IPS-20b (cell line): ENCODE results near the gene RPS8.
"Not testable (repeated sequence)": the region's sequence is repeated elsewhere in the genome, so short reads cannot be mapped to it uniquely, and the experiment has no call there.

Source experiments
- H3K27ac ChIP-seq: one replicate; pipeline ENCODE4 v1.5.1; 2013; ENCODE audit warnings: low read length
- H3K27me3 ChIP-seq: 2 replicates; pipeline ENCODE4 v1.6.1; 2013; ENCODE audit warnings: mild to moderate bottlenecking, low read length, inconsistent platforms; ENCODE audit not compliant: insufficient read depth
- H3K36me3 ChIP-seq: 2 replicates; pipeline ENCODE4 v1.6.1; 2013; ENCODE audit warnings: low read depth, mild to moderate bottlenecking, inconsistent platforms, low read length, moderate library complexity; ENCODE audit not compliant: insufficient read depth
- H3K4me1 ChIP-seq: 2 replicates; pipeline ENCODE4 v1.6.1; 2013; ENCODE audit warnings: mild to moderate bottlenecking, control low read depth, inconsistent platforms, low read length, moderate library complexity; ENCODE audit not compliant: insufficient read depth
- H3K4me3 ChIP-seq: 2 replicates; pipeline ENCODE4 v1.5.1; 2013; ENCODE audit warnings: mild to moderate bottlenecking, low read length, inconsistent platforms
- H3K9ac ChIP-seq: 2 replicates; pipeline ENCODE4 v1.6.1; 2013; ENCODE audit warnings: low read depth, mild to moderate bottlenecking, inconsistent platforms, low read length, moderate library complexity
- H3K9me3 ChIP-seq: 2 replicates; pipeline ENCODE4 v1.6.1; 2013; ENCODE audit warnings: mild to moderate bottlenecking, low read depth, low read length, inconsistent platforms; ENCODE audit not compliant: insufficient read depth

Gene RPS8

GRCh38 chr1:44806704-44807363, 31.5 kb downstream of the RPS8 start, which contains the start of gene DYNLT4:
Gene DYNLT4 (minus strand): TSS chr1:44807351. CDS start chr1:44806668, 683 bp downstream.
- H3K36me3 ChIP-seq, result peaks cover 29% of the 10 kb centered on the region
- H3K27me3 ChIP-seq, result no peaks in the 10 kb centered on the region
- H3K27ac ChIP-seq, result peak within 1 kb of the TSS; percentile 85
- peak within 1 kb of the TSS; percentile 37; the same call in 1 of the 2 replicates for H3K4me3 ChIP-seq
- no peaks in the 10 kb centered on the region for H3K9me3 ChIP-seq
- peak within 1 kb of the TSS; percentile 81 for H3K9ac ChIP-seq
- H3K4me1 ChIP-seq, result peaks cover 31% of the 10 kb centered on the region

- H3K4me3 ChIP-seq, result peak overlapping the region; percentile 37; the same call in 1 of the 2 replicates
- no peaks in the 10 kb centered on the region for H3K9me3 ChIP-seq
- peaks cover 29% of the 10 kb centered on the region for H3K36me3 ChIP-seq
- H3K27me3 ChIP-seq, result no peaks in the 10 kb centered on the region
- peak overlapping the region; percentile 85 for H3K27ac ChIP-seq
- peaks cover 29% of the 10 kb centered on the region; the same call in 1 of the 2 replicates for H3K4me1 ChIP-seq
- H3K9ac ChIP-seq, result peak overlapping the region; percentile 81
These were observed 32.2 kb downstream of the RPS8 start for GRCh38 chr1:44807364-44808062.

DNA sequence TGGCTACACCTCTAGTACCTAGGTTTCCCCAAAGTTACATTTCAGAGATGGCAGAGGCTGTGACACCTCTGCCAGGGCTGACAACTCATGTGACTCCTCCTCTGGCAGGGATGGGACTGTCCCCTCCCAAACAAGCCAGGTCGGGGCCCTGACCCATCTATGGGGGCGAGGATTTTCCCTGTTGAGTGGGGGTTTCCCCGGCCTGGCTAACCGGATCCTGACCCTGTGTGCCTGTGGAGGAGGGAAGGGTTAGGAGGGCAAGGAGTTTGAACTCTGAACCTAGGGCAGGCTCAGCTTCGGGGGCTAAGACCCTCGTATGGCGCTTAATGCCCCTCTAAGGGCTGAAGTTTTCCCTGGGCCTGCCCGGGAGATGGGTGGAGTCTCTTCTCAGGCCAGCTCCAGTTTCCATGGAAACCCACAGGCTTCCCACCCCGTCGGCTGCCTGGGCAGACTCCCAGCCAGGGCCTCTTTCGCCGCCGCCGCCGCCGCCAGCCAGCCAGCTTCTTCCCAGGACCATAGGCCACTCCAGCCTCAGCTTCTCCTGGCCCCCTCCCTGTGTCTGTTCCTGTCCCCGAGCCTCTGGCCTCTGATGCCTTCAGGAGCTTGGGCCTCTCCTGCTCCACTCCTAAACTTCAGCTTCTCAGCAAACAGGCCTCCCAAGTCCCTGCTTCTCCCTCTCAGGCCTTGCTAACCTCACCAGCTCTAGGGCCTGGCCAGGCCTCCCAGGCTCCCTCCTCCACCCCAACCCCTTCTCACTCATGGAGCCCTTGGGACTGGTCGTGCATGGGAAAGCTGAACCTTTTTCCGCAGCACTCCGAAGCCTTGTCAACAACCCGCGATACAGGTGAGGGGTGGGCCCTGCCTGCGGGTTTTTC, 33.0 kb downstream of the RPS8 start, which contains the start of gene BTBD19:
Gene BTBD19, plus strand, starts transcription at position 461 of the 875 bp plus-strand sequence. Its CDS starts 298 bp downstream, at position 759.
- H3K36me3 ChIP-seq, result peaks cover 24% of the 10 kb centered on the region
- peak within 1 kb of the TSS; percentile 85 for H3K27ac ChIP-seq
- H3K4me1 ChIP-seq, result peaks cover 29% of the 10 kb centered on the region; the same call in 1 of the 2 replicates
- no peaks in the 10 kb centered on the region for H3K27me3 ChIP-seq
- peak within 1 kb of the TSS; percentile 81 for H3K9ac ChIP-seq
- H3K4me3 ChIP-seq, result peak within 1 kb of the TSS; percentile 52
- no peaks in the 10 kb centered on the region for H3K9me3 ChIP-seq

- Histone ChIP-seq H3K9me3 (no peaks in the 10 kb centered on the region), H3K9ac (peak overlapping the region; percentile 67; the same call in 1 of the 2 replicates), H3K36me3 (peaks cover 15% of the 10 kb centered on the region), H3K4me1 (peaks cover 29% of the 10 kb centered on the region; the same call in 1 of the 2 replicates), H3K27me3 (no peaks in the 10 kb centered on the region), H3K27ac (no peak overlapping the region), H3K4me3 (peak overlapping the region; percentile 13)
These were observed 33.9 kb downstream of the RPS8 start for GRCh38 chr1:44808938-44809917.

GRCh38 chr1:44810101-44810761, 34.9 kb downstream of the RPS8 start:
- H3K27me3 ChIP-seq, result no peaks in the 10 kb centered on the region
- no peaks in the 10 kb centered on the region for H3K9me3 ChIP-seq
- H3K9ac ChIP-seq, result no peak overlapping the region; the same call in 1 of the 2 replicates
- peaks cover 29% of the 10 kb centered on the region; the same call in 1 of the 2 replicates for H3K4me1 ChIP-seq
- no peak overlapping the region for H3K27ac ChIP-seq
- H3K36me3 ChIP-seq, result peaks cover 8% of the 10 kb centered on the region
- no peak overlapping the region for H3K4me3 ChIP-seq

DNA sequence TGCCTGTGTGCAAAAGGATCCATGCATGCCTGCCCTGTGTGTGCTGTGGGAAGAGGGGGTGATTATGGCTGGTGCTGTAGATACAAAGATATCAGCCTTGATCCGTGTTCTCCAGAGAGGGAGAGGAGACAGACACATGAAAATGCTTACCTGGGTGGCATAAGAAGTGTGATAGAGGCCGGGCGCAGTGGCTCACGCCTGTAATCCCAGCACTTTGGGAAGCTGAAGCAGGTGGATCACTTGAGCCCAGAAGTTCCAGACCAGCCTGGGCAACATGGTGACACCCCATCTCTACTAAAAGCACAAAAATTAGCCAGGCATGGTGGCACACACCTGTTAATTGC, 35.4 kb downstream of the RPS8 start:
- peaks cover 29% of the 10 kb centered on the region; the same call in 1 of the 2 replicates for H3K4me1 ChIP-seq
- not testable (repeated sequence) for H3K9me3 ChIP-seq, H3K27me3 ChIP-seq, H3K4me3 ChIP-seq, H3K36me3 ChIP-seq, H3K27ac ChIP-seq, H3K9ac ChIP-seq

DNA sequence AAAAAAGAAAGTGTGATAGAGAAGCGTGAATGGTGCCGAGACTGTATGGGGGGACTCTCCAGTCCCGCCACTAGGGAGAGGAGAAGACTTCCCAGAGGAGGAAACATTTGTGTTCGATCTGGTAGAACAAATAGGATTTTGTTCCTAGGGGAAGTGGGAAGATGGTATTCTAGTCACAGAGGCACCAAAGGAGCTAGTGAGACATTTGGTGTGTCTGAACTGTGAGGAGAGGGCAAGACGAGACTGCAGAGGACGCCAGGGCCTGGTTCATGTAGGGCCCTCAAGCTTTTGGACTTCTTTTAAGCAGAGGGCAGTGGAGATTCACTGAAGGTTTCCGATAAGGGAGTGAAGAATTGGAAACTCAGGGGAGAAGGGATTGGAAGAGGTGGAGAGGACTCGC, 35.9 kb downstream of the RPS8 start:
- Histone ChIP-seq H3K9ac (no peak overlapping the region), H3K4me1 (peaks cover 29% of the 10 kb centered on the region; the same call in 1 of the 2 replicates), H3K4me3 (no peak overlapping the region), H3K27me3 (no peaks in the 10 kb centered on the region), H3K27ac (no peak overlapping the region), H3K36me3 (no peaks in the 10 kb centered on the region), H3K9me3 (no peaks in the 10 kb centered on the region)

- Histone ChIP-seq H3K27ac (no peak overlapping the region), H3K9ac (no peak overlapping the region), H3K4me3 (peak overlapping the region; percentile 35; the same call in 1 of the 2 replicates), H3K9me3 (no peaks in the 10 kb centered on the region), H3K4me1 (peaks cover 15% of the 10 kb centered on the region; the same call in 1 of the 2 replicates), H3K27me3 (no peaks in the 10 kb centered on the region), H3K36me3 (no peaks in the 10 kb centered on the region)
These were observed 37.6 kb downstream of the RPS8 start for GRCh38 chr1:44812822-44813543.

DNA sequence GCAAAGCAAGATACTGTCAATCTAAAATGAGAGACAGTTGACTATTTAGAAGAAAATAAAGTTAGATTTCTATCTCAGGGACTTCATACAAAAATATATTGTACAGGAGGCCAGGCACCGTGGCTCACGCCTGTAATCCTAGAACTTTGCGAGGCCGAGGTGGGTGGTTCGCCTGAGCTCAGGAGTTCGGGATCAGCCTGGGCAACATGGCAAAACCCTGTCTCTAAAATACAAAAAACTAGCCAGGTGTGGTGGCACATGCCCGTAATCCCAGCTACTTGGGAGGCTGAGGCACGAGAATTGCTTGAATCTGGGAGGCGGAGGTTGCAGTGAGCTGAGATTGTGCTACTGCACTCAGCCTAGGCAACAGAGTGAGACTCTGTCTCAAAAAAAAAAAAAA, 40.6 kb downstream of the RPS8 start:
- H3K4me3 ChIP-seq, H3K27ac ChIP-seq, H3K27me3 ChIP-seq, H3K9me3 ChIP-seq, H3K36me3 ChIP-seq, H3K4me1 ChIP-seq, H3K9ac ChIP-seq: not testable (repeated sequence)

DNA sequence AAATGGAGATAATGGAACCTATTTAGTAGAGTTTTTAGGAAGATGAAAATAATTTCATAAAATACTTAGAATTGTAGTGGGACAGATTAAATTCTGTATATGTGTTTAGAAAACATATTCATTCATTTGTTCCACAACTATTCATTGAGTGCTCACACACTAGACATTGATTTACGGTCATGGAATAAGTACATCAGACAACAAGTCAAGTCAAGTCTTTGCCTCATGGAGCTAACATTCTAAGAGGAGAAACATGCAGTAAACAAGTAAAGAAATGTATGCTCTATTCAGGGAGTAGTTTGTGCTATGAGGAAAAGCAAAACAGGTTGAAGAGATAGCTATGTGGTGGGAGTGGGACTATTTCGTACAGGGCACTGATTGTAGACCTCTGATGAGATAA, 42.0 kb downstream of the RPS8 start:
- Histone ChIP-seq H3K9me3 (no peaks in the 10 kb centered on the region), H3K4me1 (no peaks in the 10 kb centered on the region), H3K36me3 (no peaks in the 10 kb centered on the region), H3K9ac (no peak overlapping the region), H3K27ac (no peak overlapping the region), H3K27me3 (no peaks in the 10 kb centered on the region), H3K4me3 (no peak overlapping the region)
